H1 (cell line): ENCODE data around the gene IGFBP1. TPM values are rescaled to one million over a fixed set of nuclear protein-coding genes. Genes with fewer than 3 reads are reported as not detected.

Source experiments
- CTCF ChIA-PET: fragments of 300-600 bp; sonication (Branson Sonifier 250); formaldehyde crosslinking; loops from one replicate; lab custom pipeline; 2021; ENCODE audit not compliant: partially characterized antibody; lab: Charles Lee
- POLR2A ChIA-PET: fragments of 300-600 bp; sonication (Branson Sonifier 250); formaldehyde crosslinking; loops from one replicate; lab custom pipeline; 2021; ENCODE audit warnings: inconsistent platforms; ENCODE audit not compliant: partially characterized antibody; lab: Charles Lee
- DNase-seq, 2 experiments: peaks; one replicate each; pipeline versions ENCODE4 v3.0.0 to v3.0.0-alpha.2; 2010 to 2022; ENCODE audit warnings: low spot score in 2 of 2, low read depth in 1 of 2, mixed read lengths in 1 of 2
- FAIRE-seq: peaks from 2 replicates; lab custom pipeline; 2011; peaks lifted over from hg19 to GRCh38; lab: Jason Lieb, UNC
- H2AFZ ChIP-seq: 2 replicates; pipeline ENCODE4 v1.8.1; 2012; ENCODE audit warnings: low read length, inconsistent platforms
- H2AK5ac ChIP-seq: 2 replicates; pipeline ENCODE4 v1.6.1; 2013; ENCODE audit warnings: low read depth, low read length
- H2BK120ac ChIP-seq: replicated peaks from 2 replicates; pipeline ENCODE3; 2013; ENCODE audit warnings: low read depth, low read length, inconsistent platforms
- H2BK12ac ChIP-seq: 2 replicates; pipeline ENCODE4 v1.6.1; 2013; ENCODE audit warnings: low read depth, low read length
- H2BK15ac ChIP-seq: 2 replicates; pipeline ENCODE4 v1.6.1; 2013; ENCODE audit warnings: low read length
- H2BK20ac ChIP-seq: 2 replicates; pipeline ENCODE4 v1.6.1; 2013; ENCODE audit warnings: low read length
- H2BK5ac ChIP-seq: 2 replicates; pipeline ENCODE4 v1.6.1; 2013; ENCODE audit warnings: low read depth, low read length
- H3K14ac ChIP-seq: 2 replicates; pipeline ENCODE4 v1.6.1; 2013; ENCODE audit warnings: inconsistent platforms; ENCODE audit not compliant: insufficient read length
- H3K18ac ChIP-seq: 2 replicates; pipeline ENCODE4 v1.6.1; 2013; ENCODE audit warnings: low read length; ENCODE audit errors: extremely low read depth
- H3K23ac ChIP-seq: 2 replicates; pipeline ENCODE4 v1.6.1; 2013; ENCODE audit warnings: inconsistent platforms; ENCODE audit not compliant: insufficient read length
- H3K23me2 ChIP-seq: 2 replicates; pipeline ENCODE4 v1.6.1; 2013; ENCODE audit warnings: low read depth, low read length
- H3K27ac ChIP-seq: 2 replicates; pipeline ENCODE4 v1.6.1; 2011; ENCODE audit warnings: low read depth, low read length, inconsistent platforms
- H3K27me3 ChIP-seq, 4 experiments: replicated peaks in 1 of 4; 1 replicate in 1 of 4; 2 replicates in 3 of 4; pipeline versions ENCODE4 v1.6.1 to v1.8.1; 2011 to 2013; ENCODE audit warnings: low read length in 3 of 4, mild to moderate bottlenecking in 3 of 4, inconsistent platforms in 2 of 4, mixed read lengths in 2 of 4, moderate library complexity in 1 of 4; ENCODE audit not compliant: control insufficient read depth in 3 of 4, insufficient read depth in 3 of 4; ENCODE audit errors: extremely low read depth in 1 of 4
- H3K36me3 ChIP-seq, 4 experiments: 2 replicates each; pipeline versions ENCODE4 v1.6.1 to v1.8.1; 2011 to 2013; ENCODE audit warnings: mild to moderate bottlenecking in 4 of 4, low read length in 3 of 4, moderate library complexity in 2 of 4, control low read depth in 1 of 4, inconsistent platforms in 1 of 4; ENCODE audit not compliant: insufficient read depth in 4 of 4, control insufficient read depth in 2 of 4
- H3K4ac ChIP-seq: replicated peaks from 2 replicates; pipeline ENCODE3; 2013; ENCODE audit warnings: low read length, low read depth, mixed read lengths, inconsistent platforms; ENCODE audit not compliant: insufficient read length
- H3K4me1 ChIP-seq, 4 experiments: replicated peaks in 1 of 4; 1 replicate in 1 of 4; 2 replicates in 3 of 4; pipeline versions ENCODE4 v1.6.1 to v1.8.1; 2011 to 2013; ENCODE audit warnings: low read length in 3 of 4, inconsistent platforms in 2 of 4, mixed read lengths in 1 of 4; ENCODE audit not compliant: insufficient read depth in 4 of 4, control insufficient read depth in 3 of 4
- H3K4me2 ChIP-seq, 2 experiments: 2 replicates each; pipeline versions ENCODE4 v1.6.1 to v1.8.1; 2011 to 2013; ENCODE audit warnings: low read depth in 2 of 2, low read length in 2 of 2, control low read depth in 1 of 2, inconsistent platforms in 1 of 2, mild to moderate bottlenecking in 1 of 2; ENCODE audit not compliant: insufficient read depth in 1 of 2
- H3K4me3 ChIP-seq, 4 experiments: fragments of 200-600, 300-600 bp in 1 of 4; sonication (generic), shearing (Covaris generic), sonication (Bioruptor Twin) in 1 of 4; 2 replicates each; pipeline versions ENCODE4 v1.5.1 to v1.8.1; 2011 to 2016; ENCODE audit warnings: low read length in 4 of 4, low read depth in 3 of 4, control low read depth in 2 of 4, inconsistent platforms in 2 of 4, mild to moderate bottlenecking in 2 of 4, mixed read lengths in 1 of 4, moderate library complexity in 1 of 4; ENCODE audit not compliant: insufficient read depth in 2 of 4; ENCODE audit errors: extremely low read depth in 1 of 4
- H3K56ac ChIP-seq: replicated peaks from 2 replicates; pipeline ENCODE3; 2013; ENCODE audit warnings: low read depth, mild to moderate bottlenecking, mixed read lengths, low read length, inconsistent platforms; ENCODE audit not compliant: insufficient read length
- H3K79me1 ChIP-seq: 2 replicates; pipeline ENCODE4 v1.6.1; 2013; ENCODE audit warnings: low read depth, low read length, control low read depth
- H3K79me2 ChIP-seq, 2 experiments: 2 replicates each; pipeline versions ENCODE4 v1.6.1 to v1.8.1; 2012 to 2013; ENCODE audit warnings: low read length in 2 of 2, mild to moderate bottlenecking in 2 of 2, inconsistent platforms in 1 of 2; ENCODE audit not compliant: insufficient read depth in 2 of 2, control insufficient read depth in 1 of 2
- H3K9ac ChIP-seq, 4 experiments: replicated peaks in 1 of 4; 1 replicate in 1 of 4; 2 replicates in 3 of 4; pipeline versions ENCODE4 v1.6.1 to v1.8.1; 2011 to 2013; ENCODE audit warnings: low read depth in 3 of 4, low read length in 3 of 4, control low read depth in 2 of 4, mild to moderate bottlenecking in 2 of 4, moderate library complexity in 2 of 4, inconsistent platforms in 1 of 4; ENCODE audit errors: extremely low read depth in 1 of 4
- H3K9me3 ChIP-seq, 2 experiments: 2 replicates each; pipeline versions ENCODE4 v1.6.1 to v1.8.1; 2012 to 2013; ENCODE audit warnings: mild to moderate bottlenecking in 2 of 2, moderate library complexity in 2 of 2, control low read depth in 1 of 2, inconsistent platforms in 1 of 2, low read depth in 1 of 2, low read length in 1 of 2, mixed read lengths in 1 of 2; ENCODE audit not compliant: insufficient read depth in 2 of 2
- H4K20me1 ChIP-seq, 2 experiments: replicated peaks in 1 of 2; 2 replicates each; pipeline versions ENCODE3 to v1.8.1; 2011 to 2013; ENCODE audit warnings: inconsistent platforms in 2 of 2, low read length in 2 of 2, mild to moderate bottlenecking in 1 of 2; ENCODE audit not compliant: insufficient read depth in 2 of 2, control insufficient read depth in 1 of 2
- H4K5ac ChIP-seq: 2 replicates; pipeline ENCODE4 v1.6.1; 2013; ENCODE audit warnings: low read length, low read depth, mixed read lengths, inconsistent platforms; ENCODE audit not compliant: insufficient read length
- H4K8ac ChIP-seq: 2 replicates; pipeline ENCODE4 v1.8.0; 2013; ENCODE audit warnings: mild to moderate bottlenecking, moderate library complexity, low read length, inconsistent platforms; ENCODE audit not compliant: insufficient read depth; ENCODE audit errors: extremely low read depth
- H4K91ac ChIP-seq: replicated peaks from 2 replicates; pipeline ENCODE3; 2013; ENCODE audit warnings: low read length, mixed read lengths, inconsistent platforms; ENCODE audit not compliant: insufficient read length
- CREB1 ChIP-seq: IDR thresholded peaks from 2 replicates; pipeline ENCODE4 v1.6.1; 2012; ENCODE audit warnings: inconsistent platforms
- CTCF ChIP-seq, 3 experiments: IDR thresholded peaks; 1 replicate in 2 of 3; 2 replicates in 1 of 3; pipeline versions ENCODE4 v1.5.1 to v1.6.1; 2011; ENCODE audit warnings: low read length in 3 of 3, mild to moderate bottlenecking in 3 of 3, inconsistent platforms in 2 of 3, low read depth in 1 of 3, moderate library complexity in 1 of 3; ENCODE audit not compliant: insufficient read depth in 1 of 3; ENCODE audit errors: control extremely low read depth in 1 of 3
- RAD21 ChIP-seq, 2 experiments: IDR thresholded peaks in 1 of 2; conservative IDR thresholded peaks in 1 of 2; 2 replicates each; pipeline ENCODE4 v1.6.1; 2011; ENCODE audit warnings: low read depth in 2 of 2, low read length in 2 of 2, improper control_type of control experiment in 1 of 2, inconsistent platforms in 1 of 2, mild to moderate bottlenecking in 1 of 2, moderate library complexity in 1 of 2
- WGBS, 2 experiments: shearing (Covaris generic) in 1 of 2; methylation state at CpG; one replicate each; pipeline versions ENCODE4 v1.1.6 to v1.1.7; 2013 to 2015; ENCODE audit warnings: low lambda C conversion rate in 2 of 2, mixed read lengths in 2 of 2, inconsistent platforms in 1 of 2, low coverage in 1 of 2, missing lambda C conversion rate in 1 of 2; ENCODE audit not compliant: insufficient replicate concordance in 2 of 2, insufficient coverage in 1 of 2, insufficient read length in 1 of 2; ENCODE audit errors: extremely low coverage in 1 of 2, missing lambda C conversion rate in 1 of 2; 5-methylcytosine and 5-hydroxymethylcytosine counted together
- polyA plus RNA-seq, 7 experiments: library from polyadenylated mRNA; depleted of rRNA in 3 of 7; stranded (reverse) in 5 of 7; unstranded in 2 of 7; fragments of >200 nt in 5 of 7; fragments of 200-250 nt in 2 of 7; gene quantifications; 1 replicate in 5 of 7; 2 replicates in 1 of 7; 4 replicates in 1 of 7; pipeline versions ENCODE4 v1.2.1 to v1.2.3, GENCODE V29; 2011 to 2013; ENCODE audit warnings: missing spikeins in 2 of 7, mixed read lengths in 2 of 7
- total RNA-seq: library from RNA; stranded (reverse); fragmentation: NEBNext Ultra II Directional; extraction: Animal tissue kit (Norgen Biotek cat#: 25700); gene quantifications from 2 replicates; pipeline ENCODE4 v1.2.1, GENCODE V29; 2021

The IGFBP1 gene
- total and polyA plus RNA-seq, 2 of the 8 experiments (the other 6 are each of a cell fraction or from before 2014, with no cell fraction given) = not detected

- no peak overlapping the region for H2BK12ac ChIP-seq
- no peak overlapping the region for H3K4ac ChIP-seq
- no peak overlapping the region for H3K9ac ChIP-seq
- WGBS, 2 experiments = 100% methylated on average over 1 of the region's 1 CpG; no CpG with 5 or more reads in 1 of the 2 experiments
- H3K18ac ChIP-seq = no peak overlapping the region
- H3K14ac ChIP-seq = no peak overlapping the region
- no peak overlapping the region for H2BK20ac ChIP-seq
- TF ChIP-seq RAD21 (IDR thresholded peaks at IDR 0.05 in 1 of 2, conservative IDR thresholded peaks at IDR 0.05 in 1 of 2; ENCODE audit: low read depth in 2 of 2, low read length in 2 of 2) (peak in 1 of 2 experiments; percentile 23; a peak in 1 of 4 replicates), CTCF (IDR thresholded peaks at IDR 0.05; ENCODE audit: control extremely low read depth in 1 of 3, insufficient read depth in 1 of 3, low read depth in 1 of 3, low read length in 3 of 3) (peak in 1 of 3 experiments; percentile 28; a peak in 2 of 4 replicates), CREB1 (no peak)
- no peak overlapping the region for H3K4me2 ChIP-seq
- no peak overlapping the region for H3K23ac ChIP-seq
- no peaks in the 10 kb centered on the region for H3K4me1 ChIP-seq
- no peaks in the 10 kb centered on the region for H3K79me1 ChIP-seq
- H2AK5ac ChIP-seq = no peak overlapping the region
- H4K8ac ChIP-seq = no peak overlapping the region
- DNase-seq (no peak), FAIRE-seq (no peak)
- H3K56ac ChIP-seq = no peak overlapping the region
- no peak overlapping the region for H2BK5ac ChIP-seq
- H4K91ac ChIP-seq = no peak overlapping the region
- H2BK15ac ChIP-seq = no peak overlapping the region
- H3K79me2 ChIP-seq = no peaks in the 10 kb centered on the region
- H3K23me2 ChIP-seq = no peaks in the 10 kb centered on the region
- no peak overlapping the region for H3K27ac ChIP-seq
- H4K20me1 ChIP-seq = no peaks in the 10 kb centered on the region
- no peak overlapping the region for H4K5ac ChIP-seq
- H2AFZ ChIP-seq = no peak overlapping the region
- H3K9me3 ChIP-seq = no peaks in the 10 kb centered on the region
- H3K27me3 ChIP-seq = peaks cover 0 to 2% (median under 1%) of the 10 kb centered on the region in 4 experiments; a peak in 2 of 7 replicates
- no peak overlapping the region for H2BK120ac ChIP-seq
- H3K36me3 ChIP-seq = no peaks in the 10 kb centered on the region
- ChIA-PET POLR2A (interaction anchor here (1.2 kb wide), 1 partner anchor 12 kb away, joined by 3 read pairs; no protein-coding TSS in a partner anchor), CTCF (interaction anchor here (0.6 to 2.4 kb wide), 6 partner anchors 10 to 280 kb away, joined by 3 to 20 read pairs (median 6); partner anchors contain the start of gene CCDC201)
- no peak overlapping the region for H3K4me3 ChIP-seq
Observed at GRCh38 chr7:45902820-45903219, 14.5 kb downstream of the IGFBP1 start.
